ENCODE results near the gene LACRT. TPM values are rescaled to one million over a fixed set of nuclear protein-coding genes. Genes with fewer than 3 reads are reported as not detected.

LACRT gene
- total and polyA plus RNA-seq, 9 of the 15 experiments (the other 6 are each of a cell fraction or from before 2014, with no cell fraction given) = not detected

GRCh38 chr12:54654926-54655325 is 20.2 kb upstream of the LACRT start:
- Histone ChIP-seq H3K4me3 (no peak overlapping the region), H3K9me1 (ENCODE audit: control insufficient read depth, insufficient read depth, low read length) (no peaks in the 10 kb centered on the region), H2AFZ (ENCODE audit: low read depth, low read length) (no peak overlapping the region), H3K9me3 (replicated peaks; ENCODE audit: control insufficient read depth, insufficient read depth, low read depth, low read length) (no peaks in the 10 kb centered on the region), H3K4me2 (ENCODE audit: insufficient read depth, low read length) (no peak overlapping the region), H3K79me2 (ENCODE audit: control insufficient read depth, insufficient read depth, low read length) (no peaks in the 10 kb centered on the region), H3K27me3 (ENCODE audit: control insufficient read depth in 2 of 2, insufficient read depth in 2 of 2, low read length in 2 of 2) (peaks cover 13 to 18% of the 10 kb centered on the region in 2 experiments; a peak in 3 of 5 replicates), H3K4me1 (replicated peaks in 1 of 2; ENCODE audit: control insufficient read depth in 2 of 2, insufficient read depth in 2 of 2, low read length in 2 of 2) (no peaks in the 10 kb centered on the region), H3K27ac (ENCODE audit: extremely low read depth, low read depth, low read length) (no peak overlapping the region), H3K9ac (ENCODE audit: insufficient read depth in 1 of 2, low read depth in 2 of 2, low read length in 2 of 2) (no peak overlapping the region), H4K20me1 (replicated peaks; ENCODE audit: control insufficient read depth, insufficient read depth, low read length) (0 out of 2 replicates have a peak, but pooled peaks cover 2% of the 10 kb centered on the region), H3K36me3 (ENCODE audit: control insufficient read depth, insufficient read depth, low read length) (no peaks in the 10 kb centered on the region)
- in situ Hi-C loops (cut with MboI) = no loop called here
- intact Hi-C loops (cut with micrococcal nuclease) = loop anchor here (5.0 kb wide), 1 partner anchor 53 kb away; no protein-coding TSS in a partner anchor
- 0% methylated on average over 2 of the region's 2 CpGs for WGBS (ENCODE audit: insufficient coverage, low coverage, missing lambda C conversion rate)
- BruUV-seq (replicated peaks) = no TSS peak
- no peak for FAIRE-seq
- no peak for TF ChIP-seq ETV1 (tag; conservative IDR thresholded peaks at IDR 0.05; ENCODE audit: low read depth)
- no peak for TF ChIP-seq ZNF668 (CRISPR knock-in tag; IDR thresholded peaks at IDR 0.05)
- TF ChIP-seq JUND (IDR thresholded peaks at IDR 0.05; ENCODE audit: borderline replicate concordance, low read depth, low read length) = no peak
- no peak for TF ChIP-seq JUND (tag; IDR thresholded peaks at IDR 0.05; ENCODE audit: borderline replicate concordance, low read depth, low read length)
- TF ChIP-seq NRF1 (conservative IDR thresholded peaks at IDR 0.05 in 1 of 2, IDR thresholded peaks at IDR 0.05 in 1 of 2) = no peak
- TF ChIP-seq DNMT1 (IDR thresholded peaks at IDR 0.05) = no peak
- no peak for TF ChIP-seq NR1H2 (CRISPR knock-in tag; IDR thresholded peaks at IDR 0.05)
- TF ChIP-seq ZNF311 (CRISPR knock-in tag; IDR thresholded peaks at IDR 0.05) = no peak
- no peak for TF ChIP-seq BRD9 (IDR thresholded peaks at IDR 0.05; ENCODE audit: low read depth, partially characterized antibody)
- TF ChIP-seq ZC3H4 (CRISPR knock-in tag; IDR thresholded peaks at IDR 0.05; ENCODE audit: borderline replicate concordance) = no peak
- no peak for TF ChIP-seq PRPF4 (IDR thresholded peaks at IDR 0.05; ENCODE audit: insufficient read depth, low read depth, low read length, poor library complexity, severe bottlenecking)
- TF ChIP-seq SREBF2 (CRISPR knock-in tag; IDR thresholded peaks at IDR 0.05) = no peak
- no peak for TF ChIP-seq ZNF436 (CRISPR knock-in tag; IDR thresholded peaks at IDR 0.05)
- no peak for TF ChIP-seq ZBTB34 (CRISPR knock-in tag; IDR thresholded peaks at IDR 0.05)
- TF ChIP-seq NKRF (IDR thresholded peaks at IDR 0.05; ENCODE audit: borderline replicate concordance) = no peak
- TF ChIP-seq PHF21A (IDR thresholded peaks at IDR 0.05; ENCODE audit: borderline replicate concordance, low read depth) = no peak
- no peak for TF ChIP-seq IRF9 (tag; IDR thresholded peaks at IDR 0.05)
- TF ChIP-seq KAT8 (IDR thresholded peaks at IDR 0.05; ENCODE audit: low read depth) = no peak
- DNase-seq (ENCODE audit: extremely low read depth in 1 of 4, low spot score in 3 of 4) = no peak
- CTCF ChIA-PET (ENCODE audit: low intra/inter-chr PET ratio) = no interaction called here
- POLR2A ChIA-PET = interaction anchor here (0.9 to 1.2 kb wide), 2 partner anchors 13 to 628 kb away, joined by 3 read pairs; no protein-coding TSS in a partner anchor
- ATAC-seq = no peak

Measured in K562 (cell line).